Measurements from ENCODE around the gene SLC2A6.
A peak's percentile ranks its signal among the peaks of the same experiment; 100 is the strongest.

SLC2A6 gene

DNA sequence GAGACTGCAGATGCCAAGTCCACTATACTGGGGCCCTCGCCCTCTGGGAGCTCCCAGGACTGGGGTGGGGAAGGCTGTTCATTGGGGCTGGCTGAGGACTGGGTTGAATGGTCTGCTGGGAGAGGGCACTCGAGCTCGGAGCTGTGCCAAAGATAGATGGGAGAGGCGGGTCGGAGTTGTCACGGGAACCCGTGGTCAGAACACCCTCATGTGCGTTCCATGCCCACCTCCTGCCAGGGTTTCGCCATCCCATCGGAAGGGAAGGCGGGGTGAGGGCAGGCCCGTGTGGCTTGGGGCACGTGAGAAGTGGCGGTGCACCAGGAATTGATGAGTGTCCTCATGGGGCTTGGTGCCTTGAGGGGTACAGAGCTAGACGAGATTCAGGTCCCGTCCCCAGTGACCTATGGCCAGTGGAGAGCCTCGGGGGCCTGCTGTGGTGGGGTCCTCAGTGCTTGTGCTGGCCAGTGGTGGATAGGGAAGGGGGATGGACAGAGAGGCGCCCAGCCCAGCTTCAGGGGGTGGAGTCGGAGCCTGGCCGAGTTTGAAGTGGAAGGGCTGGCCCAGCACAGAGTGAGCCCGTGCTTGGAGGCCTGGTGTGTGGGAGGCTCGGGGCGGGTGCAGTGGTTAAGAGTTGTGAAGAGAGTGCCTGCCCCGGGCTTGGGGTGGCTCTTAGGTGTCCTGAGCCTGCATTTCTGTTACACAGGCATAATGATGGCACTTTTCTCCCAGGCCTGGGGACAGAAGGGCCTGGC lies 14.9 kb downstream of the SLC2A6 start:
- TF ChIP-seq, protein P1, sequence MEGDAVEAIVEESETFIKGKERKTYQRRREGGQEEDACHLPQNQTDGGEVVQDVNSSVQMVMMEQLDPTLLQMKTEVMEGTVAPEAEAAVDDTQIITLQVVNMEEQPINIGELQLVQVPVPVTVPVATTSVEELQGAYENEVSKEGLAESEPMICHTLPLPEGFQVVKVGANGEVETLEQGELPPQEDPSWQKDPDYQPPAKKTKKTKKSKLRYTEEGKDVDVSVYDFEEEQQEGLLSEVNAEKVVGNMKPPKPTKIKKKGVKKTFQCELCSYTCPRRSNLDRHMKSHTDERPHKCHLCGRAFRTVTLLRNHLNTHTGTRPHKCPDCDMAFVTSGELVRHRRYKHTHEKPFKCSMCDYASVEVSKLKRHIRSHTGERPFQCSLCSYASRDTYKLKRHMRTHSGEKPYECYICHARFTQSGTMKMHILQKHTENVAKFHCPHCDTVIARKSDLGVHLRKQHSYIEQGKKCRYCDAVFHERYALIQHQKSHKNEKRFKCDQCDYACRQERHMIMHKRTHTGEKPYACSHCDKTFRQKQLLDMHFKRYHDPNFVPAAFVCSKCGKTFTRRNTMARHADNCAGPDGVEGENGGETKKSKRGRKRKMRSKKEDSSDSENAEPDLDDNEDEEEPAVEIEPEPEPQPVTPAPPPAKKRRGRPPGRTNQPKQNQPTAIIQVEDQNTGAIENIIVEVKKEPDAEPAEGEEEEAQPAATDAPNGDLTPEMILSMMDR (conservative IDR thresholded peaks at IDR 0.05; ENCODE audit: low read depth, low read length), result no peak
- DNase-seq (ENCODE audit: low read depth), result no peak

GRCh38 chr9:133463234-133463863 lies 15.6 kb downstream of the SLC2A6 start:
- DNase-seq (ENCODE audit: low read depth), result no peak
- no peak overlapping the region for H3K4me3 ChIP-seq (ENCODE audit: low read depth, low read length)
- TF ChIP-seq, protein P1 (conservative IDR thresholded peaks at IDR 0.05; ENCODE audit: low read depth, low read length), result peak; percentile 1

More for the DNA sequence above, 14.9 kb downstream of the SLC2A6 start:
- no peak overlapping the region for H3K4me3 ChIP-seq (ENCODE audit: low read depth, low read length)

- TF ChIP-seq, protein P1 (conservative IDR thresholded peaks at IDR 0.05; ENCODE audit: low read depth, low read length), result no peak
- H3K4me3 ChIP-seq (ENCODE audit: low read depth, low read length), result no peak overlapping the region
- no peak for DNase-seq (ENCODE audit: low read depth)
Measured at GRCh38 chr9:133461975-133462374, 16.9 kb downstream of the SLC2A6 start.

DNA sequence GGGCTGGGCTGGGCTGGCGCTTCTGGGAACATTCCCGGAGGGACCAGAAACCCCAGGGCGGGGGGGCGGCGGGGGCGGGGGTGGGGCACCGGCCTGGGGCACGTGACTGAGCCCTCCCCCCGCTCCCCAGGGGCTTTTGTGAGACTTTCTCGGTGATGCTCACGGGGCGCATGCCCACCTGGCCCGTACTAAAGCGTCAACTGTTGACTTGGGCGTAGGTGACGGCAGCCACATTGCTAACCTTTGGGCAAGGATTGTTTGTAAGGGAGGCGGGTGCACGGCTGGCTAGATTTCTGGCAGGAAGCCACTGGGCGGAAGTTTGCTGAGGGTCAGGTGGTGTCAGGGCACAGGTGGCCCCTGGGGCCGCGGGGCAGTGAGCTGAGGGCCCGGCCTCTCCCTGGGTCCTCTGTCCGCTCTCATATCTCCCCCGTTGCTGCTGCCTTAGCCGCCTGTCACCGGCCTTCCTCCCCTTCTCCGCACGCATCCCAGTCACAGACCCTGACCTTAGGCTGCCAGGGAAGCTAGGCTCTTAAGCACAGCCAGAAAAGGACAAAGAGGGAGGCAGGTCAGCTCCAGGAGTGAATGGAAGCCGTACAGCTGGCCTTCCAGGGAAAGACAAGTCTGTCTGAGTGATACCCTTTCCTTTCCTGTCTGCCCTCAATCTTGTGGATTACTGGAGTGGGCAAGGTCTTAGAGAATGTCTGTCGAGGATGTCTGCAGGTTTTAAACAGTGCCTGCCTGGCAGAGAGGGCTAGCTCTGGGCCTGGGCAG lies 18.3 kb downstream of the SLC2A6 start:
- peak; percentile 15 for DNase-seq (ENCODE audit: low read depth)
- TF ChIP-seq, protein P1 (conservative IDR thresholded peaks at IDR 0.05; ENCODE audit: low read depth, low read length), result no peak
- H3K4me3 ChIP-seq (ENCODE audit: low read depth, low read length), result peak overlapping the region; percentile 94

- peak; percentile 93 for DNase-seq (ENCODE audit: low read depth)
- TF ChIP-seq, protein P1 (conservative IDR thresholded peaks at IDR 0.05; ENCODE audit: low read depth, low read length), result no peak
Measured at GRCh38 chr9:133459476-133460404, 19.2 kb downstream of the SLC2A6 start, which contains the start of gene CACFD1. Gene CACFD1, plus strand, starts transcription at chr9:133459978. Its CDS starts 89 bp downstream, at chr9:133460067.

DNA sequence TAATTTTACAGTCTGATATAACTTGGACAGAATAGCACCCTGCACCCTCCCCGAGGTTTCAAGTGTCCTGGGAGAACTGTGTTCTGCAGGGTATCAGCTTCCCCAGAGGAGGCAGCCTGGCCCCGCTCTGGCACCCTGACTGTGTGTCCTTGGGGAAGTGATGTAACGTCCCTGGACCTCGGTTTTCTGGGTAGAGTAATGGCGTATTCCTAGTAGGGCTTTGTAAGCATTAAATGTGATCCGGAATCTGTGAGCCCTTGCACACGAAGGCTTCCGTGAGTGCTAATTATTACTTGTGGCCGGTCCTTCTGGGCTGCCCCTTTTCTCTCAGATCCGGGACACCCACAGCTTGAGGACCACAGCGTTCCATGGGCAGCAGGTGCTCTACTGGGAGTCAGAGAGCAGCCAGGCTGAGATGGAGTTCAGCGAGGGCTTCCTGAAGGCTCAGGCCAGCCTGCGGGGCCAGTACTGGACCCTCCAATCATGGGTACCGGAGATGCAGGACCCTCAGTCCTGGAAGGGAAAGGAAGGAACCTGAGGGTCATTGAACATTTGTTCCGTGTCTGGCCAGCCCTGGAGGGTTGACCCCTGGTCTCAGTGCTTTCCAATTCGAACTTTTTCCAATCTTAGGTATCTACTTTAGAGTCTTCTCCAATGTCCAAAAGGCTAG lies 20.1 kb downstream of the SLC2A6 start:
- H3K4me3 ChIP-seq (ENCODE audit: low read depth, low read length), result no peak overlapping the region
- TF ChIP-seq, protein P1 (conservative IDR thresholded peaks at IDR 0.05; ENCODE audit: low read depth, low read length), result no peak

More at GRCh38 chr9:133459476-133460404, 19.2 kb downstream of the SLC2A6 start, which contains the start of gene CACFD1:
- H3K4me3 ChIP-seq (ENCODE audit: low read depth, low read length), result peak within 1 kb of the TSS; percentile 94

More for the DNA sequence above, 20.1 kb downstream of the SLC2A6 start:
- no peak for DNase-seq (ENCODE audit: low read depth)
